Measurements from ENCODE around the gene CASZ1.

GRCh38 chr1:10622910-10623685, 173.3 kb downstream of the CASZ1 start:
- TF ChIP-seq CTCF (IDR thresholded peaks at IDR 0.05): no peak
- TF ChIP-seq POLR2A (IDR thresholded peaks at IDR 0.05): no peak

All from esophagus squamous epithelium (tissue), 4 donors.